NT2/D1 (cell line): Measurements from ENCODE around the gene GNAQ.

Experiments used
- SUZ12 ChIP-seq: IDR thresholded peaks from 2 replicates; pipeline ENCODE4 v1.6.1; 2011; ENCODE audit not compliant: insufficient read length, insufficient read depth; ENCODE audit errors: extremely low read depth
- YY1 ChIP-seq: IDR thresholded peaks from 2 replicates; pipeline ENCODE4 v1.6.1; 2011; ENCODE audit not compliant: insufficient read length, insufficient read depth
- ZNF274 ChIP-seq: IDR thresholded peaks from 2 replicates; pipeline ENCODE4 v1.6.1; 2011; ENCODE audit warnings: mild to moderate bottlenecking, low read depth, low read length

DNA sequence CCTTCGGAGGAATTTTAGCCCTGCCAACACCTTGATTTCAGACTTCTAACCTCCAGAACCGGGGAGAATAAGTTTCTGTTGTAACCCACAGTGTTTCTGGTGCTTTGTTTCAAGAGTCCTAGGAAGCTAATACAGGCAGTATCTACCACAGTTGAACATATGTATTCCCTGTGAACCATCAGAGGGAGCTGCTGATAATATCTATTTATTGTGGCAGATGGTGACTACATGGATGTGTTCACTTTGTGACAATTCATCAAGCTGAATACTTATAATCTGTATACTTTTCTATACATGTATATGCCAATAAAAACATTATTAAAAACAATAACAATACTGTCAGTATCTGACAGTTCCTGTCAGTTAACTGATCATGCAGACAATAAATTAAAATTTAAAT lies 246.3 kb downstream of the GNAQ start:
- TF ChIP-seq ZNF274 (no peak), YY1 (no peak), SUZ12 (no peak)
